ENCODE data around the gene FNDC8. TPM values are rescaled to one million over a fixed set of nuclear protein-coding genes. Genes with fewer than 3 reads are reported as not detected.

The FNDC8 gene
- total RNA-seq, result not detected

- peaks cover 21 to 23% of the 10 kb centered on the region in 2 donors for H3K4me1 Mint-ChIP-seq (ENCODE audit: low read depth in 2 of 2)
- H3K9me3 Mint-ChIP-seq, result no peaks in the 10 kb centered on the region
- ATAC-seq, result no peak
- H3K36me3 Mint-ChIP-seq, result no peaks in the 10 kb centered on the region
- H3K4me3 Mint-ChIP-seq, result no peak within 1 kb of the TSS
- peak; percentile 54 for DNase-seq (ENCODE audit: low spot score)
- H3K27me3 Mint-ChIP-seq, result no peaks in the 10 kb centered on the region
- H3K27ac Mint-ChIP-seq, result no peak within 1 kb of the TSS
Observed at GRCh38 chr17:35121315-35121714, at the start of gene FNDC8. Gene FNDC8, plus strand, starts transcription at chr17:35121615. Its CDS starts 79 bp downstream, at chr17:35121694.

DNA sequence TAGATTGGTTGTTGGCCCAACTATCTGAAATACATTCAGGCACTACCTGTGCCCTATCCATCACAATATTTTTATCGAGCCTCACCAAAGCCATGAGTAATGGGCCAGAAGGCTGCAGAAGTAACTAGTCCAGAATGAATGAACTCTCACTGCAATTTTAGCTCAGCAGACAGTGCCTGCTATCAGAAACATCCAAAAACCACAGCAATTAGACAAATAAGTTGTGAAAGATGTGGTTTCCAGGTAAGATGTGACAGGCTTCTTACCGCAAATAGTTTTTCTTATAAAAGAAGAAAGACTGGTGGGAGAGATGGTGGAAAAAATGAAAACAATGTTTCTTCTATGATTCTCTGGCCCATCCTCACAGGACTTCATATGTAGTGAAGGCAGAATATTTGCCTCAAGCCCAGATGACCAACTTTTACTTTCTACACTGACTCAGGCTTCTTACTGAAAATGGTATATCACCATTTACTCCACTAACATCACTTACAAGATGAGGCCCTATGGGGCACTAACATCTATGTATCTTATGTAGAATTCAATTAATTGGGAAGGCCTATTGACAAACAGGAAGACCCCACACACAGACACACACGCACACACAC, 48.1 kb upstream of the FNDC8 start:
- H3K4me1 Mint-ChIP-seq (ENCODE audit: low read depth in 2 of 2), result peaks cover 67 to 74% of the 10 kb centered on the region in 2 donors
- DNase-seq (ENCODE audit: low spot score) (no peak), ATAC-seq (peak; percentile 74 to 78)
- peaks cover 16% of the 10 kb centered on the region for H3K36me3 Mint-ChIP-seq
- no peaks in the 10 kb centered on the region for H3K27me3 Mint-ChIP-seq
- H3K4me3 Mint-ChIP-seq, result peak overlapping the region; percentile 75
- peak overlapping the region; percentile 86 to 89 for H3K27ac Mint-ChIP-seq
- no peaks in the 10 kb centered on the region for H3K9me3 Mint-ChIP-seq

DNA sequence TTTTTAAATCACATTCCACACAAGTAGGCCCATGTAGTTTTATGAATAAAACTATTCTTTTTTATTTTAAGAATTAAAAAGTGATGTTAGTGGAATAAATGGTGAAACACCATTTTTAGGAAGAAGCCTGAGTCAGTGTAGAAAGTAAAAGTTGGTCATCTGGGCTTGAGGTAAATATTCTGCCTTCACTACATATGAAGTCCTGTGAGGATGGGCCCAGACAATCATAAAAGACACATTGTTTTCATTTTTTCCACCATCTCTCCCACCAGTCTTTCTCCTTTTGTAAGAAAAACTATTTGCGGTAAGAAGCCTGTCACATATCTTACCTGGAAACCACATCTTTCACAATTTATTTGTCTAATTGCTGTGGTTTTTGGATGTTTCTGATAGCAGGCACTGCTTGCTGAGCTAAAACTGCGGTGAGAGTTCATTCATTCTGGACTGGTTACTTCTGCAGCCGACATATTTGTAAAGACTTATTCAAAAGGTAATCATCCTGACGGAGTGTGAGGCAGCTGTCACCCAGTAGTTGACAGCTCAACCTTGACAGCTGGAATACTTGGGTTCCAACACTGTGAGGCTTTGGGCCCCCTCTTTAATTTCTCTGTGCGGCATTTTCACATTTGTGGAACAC, 47.3 kb upstream of the FNDC8 start:
- Mint-ChIP-seq H3K9me3 (no peaks in the 10 kb centered on the region), H3K4me1 (ENCODE audit: low read depth in 2 of 2) (peaks cover 61 to 66% of the 10 kb centered on the region in 2 donors), H3K4me3 (peak overlapping the region; percentile 75), H3K27ac (peak overlapping the region; percentile 86 to 89), H3K27me3 (no peaks in the 10 kb centered on the region), H3K36me3 (peaks cover 9% of the 10 kb centered on the region)
- no peak for DNase-seq (ENCODE audit: low spot score)
- no peak for ATAC-seq

DNA sequence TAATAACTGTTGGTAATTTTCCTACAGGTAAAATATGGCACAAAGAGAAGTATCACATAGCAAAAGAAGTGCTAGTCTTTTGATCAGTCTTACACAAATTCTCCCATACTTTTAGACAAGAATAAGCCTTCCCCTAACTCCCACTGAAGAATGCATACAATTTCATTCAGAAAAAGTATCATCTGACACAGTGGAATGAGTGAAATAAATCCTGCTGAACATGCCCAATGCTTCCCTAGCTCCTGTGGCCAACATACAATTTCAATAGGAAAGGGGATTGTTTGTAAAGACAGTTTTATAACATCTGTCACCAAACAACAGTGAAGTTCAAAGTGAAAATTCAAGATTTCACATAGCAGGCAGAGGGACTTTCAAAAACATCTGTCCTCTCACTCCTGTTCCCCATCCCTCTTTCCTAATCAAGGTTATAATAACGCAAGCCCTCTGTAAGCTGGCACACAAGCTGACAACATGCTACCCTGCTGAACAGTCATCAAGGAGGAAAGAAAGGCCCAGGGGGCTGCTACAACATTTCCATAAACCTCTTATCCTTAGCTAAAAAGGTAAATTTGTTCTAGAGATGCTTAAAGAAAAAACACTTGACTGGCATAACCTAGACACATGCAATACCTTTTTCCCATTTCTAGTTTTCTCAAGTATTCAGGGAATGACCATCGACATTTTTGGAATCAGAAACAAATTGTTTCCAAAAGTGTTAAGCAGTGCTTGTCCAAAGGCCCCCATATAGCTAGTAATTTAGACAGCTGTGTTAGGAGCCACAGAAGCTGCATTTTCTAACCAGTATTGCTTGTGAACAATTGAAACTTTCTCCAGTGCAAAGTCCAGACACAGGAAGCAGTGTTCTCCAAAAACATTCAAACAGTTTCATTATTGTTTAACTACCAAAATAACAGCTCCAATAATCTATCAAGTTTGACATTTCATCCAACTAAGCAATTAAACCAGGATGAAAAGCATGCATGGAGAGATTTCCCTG, 46.4 kb upstream of the FNDC8 start:
- no peaks in the 10 kb centered on the region for H3K27me3 Mint-ChIP-seq
- peaks cover 4% of the 10 kb centered on the region for H3K36me3 Mint-ChIP-seq
- H3K27ac Mint-ChIP-seq, result peak overlapping the region; percentile 86 to 89
- H3K9me3 Mint-ChIP-seq, result no peaks in the 10 kb centered on the region
- no peak for ATAC-seq
- H3K4me3 Mint-ChIP-seq, result peak overlapping the region; percentile 75
- no peak for DNase-seq (ENCODE audit: low spot score)
- peaks cover 60 to 64% of the 10 kb centered on the region in 2 donors for H3K4me1 Mint-ChIP-seq (ENCODE audit: low read depth in 2 of 2)

DNA sequence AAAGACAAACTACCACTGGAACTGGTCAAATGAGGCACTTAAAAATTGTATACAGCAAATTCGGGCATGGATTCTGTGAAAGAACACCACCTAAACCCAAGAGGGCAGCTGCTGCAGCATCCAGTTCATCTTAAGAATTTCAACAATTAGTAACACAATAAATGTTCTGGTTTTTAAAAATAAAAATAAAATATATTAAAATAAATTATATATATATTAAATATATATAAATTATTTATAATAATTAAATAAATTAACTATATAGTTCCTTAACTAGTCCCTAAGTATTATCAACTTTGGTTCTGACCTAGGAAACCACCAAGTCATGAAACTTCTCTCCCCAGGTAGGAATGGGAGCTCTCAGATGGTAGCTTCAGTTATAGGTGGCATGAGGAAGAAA, 44.5 kb upstream of the FNDC8 start:
- DNase-seq (ENCODE audit: low spot score), result no peak
- Mint-ChIP-seq H3K27me3 (no peaks in the 10 kb centered on the region), H3K4me1 (ENCODE audit: low read depth in 2 of 2) (peaks cover 64 to 74% of the 10 kb centered on the region in 2 donors), H3K9me3 (no peaks in the 10 kb centered on the region), H3K4me3 (no peak overlapping the region), H3K36me3 (peaks cover 4% of the 10 kb centered on the region), H3K27ac (no peak overlapping the region)
- ATAC-seq, result no peak

DNA sequence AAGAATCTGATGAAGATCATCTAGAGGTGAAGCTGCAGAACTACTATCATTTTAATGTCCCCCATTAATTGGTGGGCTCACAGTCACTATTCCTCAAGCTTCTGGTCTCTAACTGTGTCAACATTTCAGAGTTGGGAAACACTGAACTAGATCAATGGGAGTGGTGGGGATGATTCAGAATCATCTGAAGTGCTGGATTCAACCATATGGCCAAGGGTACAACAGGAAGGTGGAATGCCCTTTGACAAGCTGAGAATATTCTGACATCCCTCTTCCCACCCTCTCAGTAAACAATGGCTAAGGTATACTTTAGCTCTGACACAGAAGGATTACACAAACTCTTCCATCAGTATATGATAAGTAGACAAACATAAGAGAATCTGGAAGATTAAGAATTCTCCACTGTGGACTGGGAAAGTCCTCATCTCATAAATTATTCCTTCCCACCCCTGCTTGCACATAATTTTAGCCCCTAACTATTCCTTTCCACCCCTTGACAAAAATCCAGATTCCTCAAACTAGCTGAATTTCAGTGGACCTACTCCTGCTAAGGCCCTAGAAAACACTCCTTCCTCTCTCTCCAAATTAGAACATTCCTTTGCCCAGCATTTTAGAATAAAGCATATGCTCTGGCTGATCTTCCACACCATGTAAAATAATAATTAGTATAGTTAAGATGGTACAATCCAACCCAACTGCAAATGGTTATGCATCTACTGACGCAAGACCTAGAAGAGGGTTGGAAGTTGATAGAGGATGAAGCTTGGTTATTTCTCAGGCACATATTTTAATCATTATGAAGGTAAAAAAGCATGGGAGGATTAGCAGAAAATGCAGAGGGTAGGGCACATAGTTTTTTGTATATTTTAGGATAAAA, 41.6 kb upstream of the FNDC8 start:
- no peak for DNase-seq (ENCODE audit: low spot score)
- Mint-ChIP-seq H3K27ac (peak overlapping the region; percentile 52 to 82), H3K27me3 (no peaks in the 10 kb centered on the region), H3K36me3 (peaks cover 4% of the 10 kb centered on the region), H3K4me1 (ENCODE audit: low read depth in 2 of 2) (peaks cover 53 to 64% of the 10 kb centered on the region in 2 donors), H3K9me3 (no peaks in the 10 kb centered on the region), H3K4me3 (peak overlapping the region; percentile 79)
- no peak for ATAC-seq

DNA sequence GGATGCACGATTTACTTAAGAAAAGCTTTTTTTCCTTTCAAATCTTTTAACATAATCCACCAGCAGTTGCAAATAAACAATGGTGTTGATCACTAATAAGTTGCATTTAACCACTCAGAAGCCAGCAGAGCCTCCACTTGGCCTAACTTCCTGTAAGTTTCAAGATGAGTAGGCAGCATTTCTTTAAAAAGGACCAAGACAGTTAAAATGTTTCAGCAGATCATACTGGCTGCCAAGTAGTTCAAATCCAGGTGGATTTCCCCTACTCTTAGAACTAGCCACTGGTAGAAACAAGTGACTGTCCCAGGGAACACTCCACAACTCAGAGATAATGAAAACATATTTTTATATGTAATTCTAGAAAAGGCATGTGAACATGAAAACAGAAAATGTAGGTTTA, 40.9 kb upstream of the FNDC8 start:
- no peak for DNase-seq (ENCODE audit: low spot score)

GRCh38 chr17:35081638-35082037, 39.8 kb upstream of the FNDC8 start:
- no peak for ATAC-seq
- H3K27ac Mint-ChIP-seq, result peak overlapping the region; percentile 52 to 82
- H3K4me1 Mint-ChIP-seq (ENCODE audit: low read depth in 2 of 2), result peaks cover 56 to 72% of the 10 kb centered on the region in 2 donors
- H3K9me3 Mint-ChIP-seq, result no peaks in the 10 kb centered on the region
- peak overlapping the region; percentile 79 for H3K4me3 Mint-ChIP-seq
- no peak for DNase-seq (ENCODE audit: low spot score)
- peaks cover 4% of the 10 kb centered on the region for H3K36me3 Mint-ChIP-seq
- no peaks in the 10 kb centered on the region for H3K27me3 Mint-ChIP-seq

More for the DNA sequence above, 40.9 kb upstream of the FNDC8 start:
- Mint-ChIP-seq H3K27ac (peak overlapping the region; percentile 52 to 82), H3K4me1 (ENCODE audit: low read depth in 2 of 2) (peaks cover 50 to 64% of the 10 kb centered on the region in 2 donors), H3K36me3 (peaks cover 4% of the 10 kb centered on the region), H3K4me3 (peak overlapping the region; percentile 79), H3K27me3 (no peaks in the 10 kb centered on the region), H3K9me3 (no peaks in the 10 kb centered on the region)
- peak; percentile 81 to 85 for ATAC-seq

DNA sequence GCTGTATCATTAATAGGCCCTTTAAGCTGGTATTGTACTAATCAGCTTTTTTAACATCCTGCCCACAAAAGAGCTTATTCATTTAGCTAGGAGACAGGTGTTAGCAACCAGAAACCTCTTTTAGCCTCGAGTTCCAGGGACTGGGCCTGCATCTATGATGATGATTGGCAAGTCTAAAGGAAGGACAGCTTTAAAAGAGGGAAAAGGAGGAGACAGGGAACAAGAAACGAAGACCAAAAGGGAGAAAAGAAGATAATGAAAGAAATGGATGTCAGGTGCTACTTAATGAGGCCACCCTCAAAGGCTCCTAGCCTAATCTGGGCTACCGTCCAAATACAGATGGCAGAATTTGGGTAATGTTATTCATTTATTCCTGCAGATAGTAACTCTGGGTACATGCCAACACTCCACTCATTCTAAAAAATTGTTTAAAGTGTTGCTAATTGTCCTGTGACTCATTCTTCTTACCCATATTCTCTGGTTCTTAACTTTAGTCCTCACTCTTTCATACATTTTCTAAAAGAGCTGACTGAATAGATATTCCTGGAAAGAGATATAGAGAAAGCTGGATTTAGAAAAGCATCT, 39.2 kb upstream of the FNDC8 start:
- H3K9me3 Mint-ChIP-seq, result no peaks in the 10 kb centered on the region

GRCh38 chr17:35083071-35083470, 38.3 kb upstream of the FNDC8 start:
- DNase-seq (ENCODE audit: low spot score) (no peak), ATAC-seq (no peak)
- Mint-ChIP-seq H3K27me3 (no peaks in the 10 kb centered on the region), H3K4me1 (ENCODE audit: low read depth in 2 of 2) (peaks cover 55 to 77% of the 10 kb centered on the region in 2 donors), H3K9me3 (no peaks in the 10 kb centered on the region), H3K27ac (peak overlapping the region; percentile 52 to 82), H3K4me3 (peak overlapping the region; percentile 77), H3K36me3 (no peaks in the 10 kb centered on the region)

More for the DNA sequence above, 39.2 kb upstream of the FNDC8 start:
- Mint-ChIP-seq H3K4me3 (peak overlapping the region; percentile 77), H3K27ac (peak overlapping the region; percentile 52 to 82), H3K27me3 (no peaks in the 10 kb centered on the region), H3K4me1 (ENCODE audit: low read depth in 2 of 2) (peaks cover 59 to 77% of the 10 kb centered on the region in 2 donors), H3K36me3 (peaks cover 4% of the 10 kb centered on the region)
- no peak for DNase-seq (ENCODE audit: low spot score)
- ATAC-seq, result peak in 1 of 2 donors; percentile 81

GRCh38 chr17:35084987-35085386, 36.4 kb upstream of the FNDC8 start:
- Mint-ChIP-seq H3K4me1 (ENCODE audit: low read depth in 2 of 2) (peaks cover 54 to 77% of the 10 kb centered on the region in 2 donors), H3K36me3 (no peaks in the 10 kb centered on the region), H3K4me3 (peak overlapping the region; percentile 95), H3K27me3 (no peaks in the 10 kb centered on the region), H3K27ac (peak overlapping the region; percentile 94 to 97), H3K9me3 (no peaks in the 10 kb centered on the region)
- no peak for ATAC-seq
- DNase-seq (ENCODE audit: low spot score), result no peak

GRCh38 chr17:35086164-35086563, 35.3 kb upstream of the FNDC8 start:
- H3K4me1 Mint-ChIP-seq (ENCODE audit: low read depth in 2 of 2), result peaks cover 49 to 71% of the 10 kb centered on the region in 2 donors
- ATAC-seq, result no peak
- DNase-seq (ENCODE audit: low spot score), result no peak
- H3K27ac Mint-ChIP-seq, result peak overlapping the region; percentile 94 to 97
- H3K27me3 Mint-ChIP-seq, result no peaks in the 10 kb centered on the region
- no peaks in the 10 kb centered on the region for H3K9me3 Mint-ChIP-seq
- peak overlapping the region; percentile 95 for H3K4me3 Mint-ChIP-seq
- no peaks in the 10 kb centered on the region for H3K36me3 Mint-ChIP-seq
